ACC112 (cell line): ENCODE results near the gene RAB41.
"Not testable (repeated sequence)": the region's sequence is repeated elsewhere in the genome, so short reads cannot be mapped to it uniquely, and the experiment has no call there.

Experiments used
- H2AFZ ChIP-seq: fragments of 200-600 bp; sonication (generic); one replicate; pipeline ENCODE4 v1.6.0; 2017; ENCODE audit warnings: antibody characterized with exemption, low read length; ENCODE audit not compliant: unreplicated experiment
- H3K27ac ChIP-seq: fragments of 200-600 bp; sonication (generic); 2 replicates; pipeline ENCODE4 v1.5.1; 2014; ENCODE audit warnings: low read depth, mild to moderate bottlenecking, antibody characterized with exemption, low read length, moderate library complexity
- H3K27me3 ChIP-seq: fragments of 200-600 bp; sonication (generic); 2 replicates; pipeline ENCODE4 v1.6.1; 2014; ENCODE audit warnings: mild to moderate bottlenecking, antibody characterized with exemption, low read length, moderate library complexity, mixed read lengths; ENCODE audit not compliant: insufficient read depth
- H3K36me3 ChIP-seq: fragments of 200-600 bp; sonication (generic); 2 replicates; pipeline ENCODE4 v1.6.1; 2016; ENCODE audit warnings: mild to moderate bottlenecking, antibody characterized with exemption, low read length, moderate library complexity, mixed read lengths; ENCODE audit not compliant: insufficient read depth
- H3K4me1 ChIP-seq: fragments of 200-600 bp; sonication (generic); one replicate; pipeline ENCODE4 v1.6.1; 2016; ENCODE audit warnings: low read length, mixed read lengths; ENCODE audit not compliant: insufficient read depth, unreplicated experiment, control insufficient read depth
- H3K4me3 ChIP-seq: fragments of 200-600 bp; sonication (generic); 2 replicates; pipeline ENCODE4 v1.5.1; 2014; ENCODE audit warnings: mild to moderate bottlenecking, low read depth, low read length
- H3K79me2 ChIP-seq: fragments of 200-600 bp; sonication (generic); one replicate; pipeline ENCODE4 v1.6.0; 2016; ENCODE audit warnings: low read length; ENCODE audit not compliant: control insufficient read depth, unreplicated experiment, insufficient read depth

Gene RAB41

GRCh38 chrX:70255452-70255851 lies 26.5 kb upstream of the RAB41 start:
- no peak overlapping the region for H3K27ac ChIP-seq
- H3K4me1 ChIP-seq: peaks cover 4% of the 10 kb centered on the region
- no peak overlapping the region for H2AFZ ChIP-seq
- H3K4me3 ChIP-seq: no peak overlapping the region
- H3K36me3 ChIP-seq: no peaks in the 10 kb centered on the region
- no peaks in the 10 kb centered on the region for H3K79me2 ChIP-seq
- H3K27me3 ChIP-seq: no peaks in the 10 kb centered on the region

- Histone ChIP-seq H3K4me3 (no peak overlapping the region), H3K27ac (no peak overlapping the region), H3K27me3 (no peaks in the 10 kb centered on the region), H2AFZ (no peak overlapping the region), H3K4me1 (peaks cover 4% of the 10 kb centered on the region), H3K79me2 (no peaks in the 10 kb centered on the region), H3K36me3 (no peaks in the 10 kb centered on the region)
Observed at GRCh38 chrX:70257423-70258288, 24.3 kb upstream of the RAB41 start.

- Histone ChIP-seq H3K36me3 (no peaks in the 10 kb centered on the region), H3K4me3 (no peak within 1 kb of the TSS), H3K27me3 (no peaks in the 10 kb centered on the region)
Observed at GRCh38 chrX:70260104-70260503, 21.9 kb upstream of the RAB41 start, which contains the start of gene P2RY4. TSS of gene P2RY4 (minus strand) at chrX:70260204. CDS start at chrX:70259624, 580 bp downstream.

GRCh38 chrX:70262952-70263567 lies 18.9 kb upstream of the RAB41 start:
- Histone ChIP-seq H3K36me3 (no peaks in the 10 kb centered on the region), H3K4me1 (no peaks in the 10 kb centered on the region), H3K4me3 (no peak overlapping the region), H3K79me2 (no peaks in the 10 kb centered on the region), H3K27me3 (no peaks in the 10 kb centered on the region), H3K27ac (no peak overlapping the region), H2AFZ (no peak overlapping the region)

More at GRCh38 chrX:70260104-70260503, 21.9 kb upstream of the RAB41 start, which contains the start of gene P2RY4:
- Histone ChIP-seq H3K27ac (no peak within 1 kb of the TSS), H3K4me1 (no peaks in the 10 kb centered on the region), H2AFZ (no peak within 1 kb of the TSS), H3K79me2 (no peaks in the 10 kb centered on the region)

GRCh38 chrX:70264784-70265183 lies 17.2 kb upstream of the RAB41 start:
- Histone ChIP-seq H3K79me2 (no peaks in the 10 kb centered on the region), H2AFZ (no peak overlapping the region), H3K4me1 (no peaks in the 10 kb centered on the region), H3K4me3 (no peak overlapping the region), H3K36me3 (no peaks in the 10 kb centered on the region), H3K27me3 (no peaks in the 10 kb centered on the region), H3K27ac (no peak overlapping the region)

GRCh38 chrX:70268034-70268433 lies 13.9 kb upstream of the RAB41 start, which contains the start of gene ARR3:
TSS of gene ARR3 (plus strand) at chrX:70268334. CDS start at chrX:70269386, 1,052 bp downstream.
- no peaks in the 10 kb centered on the region for H3K27me3 ChIP-seq
- no peaks in the 10 kb centered on the region for H3K79me2 ChIP-seq
- no peak within 1 kb of the TSS for H3K4me3 ChIP-seq
- H3K4me1 ChIP-seq: no peaks in the 10 kb centered on the region
- H2AFZ ChIP-seq: no peak within 1 kb of the TSS
- H3K27ac ChIP-seq: no peak within 1 kb of the TSS
- H3K36me3 ChIP-seq: no peaks in the 10 kb centered on the region

GRCh38 chrX:70274029-70274428 lies 7.9 kb upstream of the RAB41 start:
- H3K36me3 ChIP-seq, H3K27ac ChIP-seq, H3K4me1 ChIP-seq, H3K27me3 ChIP-seq, H3K79me2 ChIP-seq, H3K4me3 ChIP-seq, H2AFZ ChIP-seq: not testable (repeated sequence)

GRCh38 chrX:70279081-70279480 lies 2.9 kb upstream of the RAB41 start:
- no peak overlapping the region for H3K27ac ChIP-seq
- no peaks in the 10 kb centered on the region for H3K4me1 ChIP-seq
- H2AFZ ChIP-seq: no peak overlapping the region
- no peaks in the 10 kb centered on the region for H3K79me2 ChIP-seq
- no peaks in the 10 kb centered on the region for H3K36me3 ChIP-seq
- H3K27me3 ChIP-seq: no peaks in the 10 kb centered on the region
- H3K4me3 ChIP-seq: no peak overlapping the region

- H3K36me3 ChIP-seq: 0 out of 2 replicates have a peak, but pooled peaks cover 4% of the 10 kb centered on the region
- no peak overlapping the region for H3K27ac ChIP-seq
- no peaks in the 10 kb centered on the region for H3K27me3 ChIP-seq
- H2AFZ ChIP-seq: no peak overlapping the region
- no peak overlapping the region for H3K4me3 ChIP-seq
- H3K4me1 ChIP-seq: no peaks in the 10 kb centered on the region
- no peaks in the 10 kb centered on the region for H3K79me2 ChIP-seq
Observed at GRCh38 chrX:70280573-70280972, 1.4 kb upstream of the RAB41 start.

GRCh38 chrX:70289168-70289792 lies 7.3 kb downstream of the RAB41 start:
- Histone ChIP-seq H2AFZ (peak overlapping the region; percentile 82), H3K27ac (no peak overlapping the region), H3K4me3 (peak overlapping the region; percentile 97), H3K27me3 (no peaks in the 10 kb centered on the region), H3K79me2 (peaks cover 44% of the 10 kb centered on the region), H3K4me1 (peaks cover 22% of the 10 kb centered on the region), H3K36me3 (0 out of 2 replicates have a peak, but pooled peaks cover 4% of the 10 kb centered on the region)
